Measurements from ENCODE around the gene RALA. TPM values are rescaled to one million over a fixed set of nuclear protein-coding genes. Genes with fewer than 3 reads are reported as not detected.

RALA gene
- total and polyA plus RNA-seq, 7 experiments from 2014 or later = 24.8 to 48.2 (median 40.2) TPM

DNA sequence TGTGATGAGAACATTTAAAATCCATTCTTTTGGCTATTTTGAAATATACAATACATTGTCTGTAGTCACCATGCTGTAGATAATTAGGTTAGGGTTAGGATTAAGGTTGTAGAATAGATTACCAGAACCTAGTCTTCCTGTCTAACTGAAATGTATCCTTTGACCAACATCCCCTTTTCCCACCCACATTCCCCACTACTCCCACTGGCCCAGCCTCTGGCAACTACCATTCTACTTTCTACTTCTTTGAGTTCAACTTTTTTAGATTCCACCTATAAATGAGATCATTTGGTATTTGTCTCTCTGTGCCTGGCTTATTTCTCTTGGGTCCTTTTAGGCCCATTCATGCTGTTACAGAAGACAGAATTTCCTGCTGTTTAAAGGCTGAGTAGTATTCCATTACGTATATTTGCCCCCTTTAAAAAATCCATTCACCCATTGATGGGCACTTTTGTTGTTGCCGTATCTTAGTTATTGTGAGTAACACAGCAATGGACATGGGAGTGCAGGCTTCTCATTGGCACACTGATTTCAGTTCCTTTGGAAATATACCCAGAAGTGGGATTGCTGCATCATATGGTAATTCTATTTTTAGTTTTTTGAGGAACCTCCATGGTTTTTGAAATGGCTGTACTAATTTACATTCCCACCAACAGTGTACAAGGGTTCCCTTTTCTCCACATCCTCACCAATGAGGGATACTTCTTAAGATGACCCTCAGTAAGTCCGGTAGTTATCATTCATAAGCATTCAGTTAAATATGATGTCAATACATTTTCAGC is 104.0 kb downstream of the RALA start:
- DNase-seq (no peak), ATAC-seq (no peak)
- Mint-ChIP-seq H3K4me3 (no peak overlapping the region), H3K27ac (no peak overlapping the region), H3K4me1 (peaks cover 0 to 11% (median 6%) of the 10 kb centered on the region in 7 donors), H3K9me3 (no peaks in the 10 kb centered on the region), H3K36me3 (no peaks in the 10 kb centered on the region), H3K27me3 (peaks cover 0 to 14% (median 0%) of the 10 kb centered on the region in 5 donors)
- no peak overlapping the region for H3K27ac ChIP-seq (ENCODE audit: low read depth, low read length)
- intact Hi-C loops (cut with micrococcal nuclease) = no loop called here
- ChIA-PET CTCF (no interaction called here), POLR2A (no interaction called here)
- H3K9me3 ChIP-seq (ENCODE audit: control insufficient read depth in 2 of 3, low read length in 3 of 3) = no peaks in the 10 kb centered on the region
- peaks cover 2 to 4% of the 10 kb centered on the region in 2 donors for H3K4me1 ChIP-seq (ENCODE audit: control insufficient read depth in 2 of 2, insufficient read depth in 2 of 2, low read length in 2 of 2)
- H3K4me3 ChIP-seq (ENCODE audit: low read length) = no peak overlapping the region
- no peaks in the 10 kb centered on the region for H3K36me3 ChIP-seq (ENCODE audit: control insufficient read depth in 2 of 3, insufficient read depth in 3 of 3, low read length in 3 of 3)
- no peaks in the 10 kb centered on the region for H3K27me3 ChIP-seq (ENCODE audit: control insufficient read depth in 2 of 2, insufficient read depth in 2 of 2, low read length in 2 of 2)

GRCh38 chr7:39732837-39733804 is 109.7 kb downstream of the RALA start:
- H3K9me3 ChIP-seq (ENCODE audit: control insufficient read depth in 2 of 3, low read length in 3 of 3) = no peaks in the 10 kb centered on the region
- peak; percentile 95 for ATAC-seq
- Mint-ChIP-seq H3K9me3 (no peaks in the 10 kb centered on the region), H3K27ac (peak overlapping the region; percentile 93 to 98 (median 96)), H3K36me3 (no peaks in the 10 kb centered on the region), H3K27me3 (peaks cover 0 to 9% (median 0%) of the 10 kb centered on the region in 5 donors), H3K4me1 (peaks cover 13 to 46% (median 40%) of the 10 kb centered on the region in 7 donors), H3K4me3 (peak overlapping the region; percentile 78 to 95 (median 92))
- peak; percentile 80 to 96 (median 91) for DNase-seq
- POLR2A ChIA-PET = interaction anchor here (0.6 to 3.9 kb wide), 15 partner anchors 9 to 1427 kb away, joined by 3 to 50 read pairs (median 4); partner anchors contain the start of genes MPLKIP, RALA and YAE1
- H3K36me3 ChIP-seq (ENCODE audit: control insufficient read depth in 2 of 3, insufficient read depth in 3 of 3, low read length in 3 of 3) = no peaks in the 10 kb centered on the region
- intact Hi-C loops (cut with micrococcal nuclease) = loop anchor here (1.0 to 5.0 kb wide), 9 partner anchors 13 to 401 kb away; partner anchors contain the start of genes MPLKIP (in 2 of the 2), RALA (in 2 of the 2), YAE1 (in 2 of the 2) and CDK13 (in 1 of the 2)
- peaks cover 11 to 27% of the 10 kb centered on the region in 2 donors for H3K4me1 ChIP-seq (ENCODE audit: control insufficient read depth in 2 of 2, insufficient read depth in 2 of 2, low read length in 2 of 2)
- H3K27me3 ChIP-seq (ENCODE audit: control insufficient read depth in 2 of 2, insufficient read depth in 2 of 2, low read length in 2 of 2) = no peaks in the 10 kb centered on the region
- peak overlapping the region; percentile 83 for H3K4me3 ChIP-seq (ENCODE audit: low read length)
- H3K27ac ChIP-seq (ENCODE audit: low read depth, low read length) = peak overlapping the region; percentile 82
- CTCF ChIA-PET = interaction anchor here (0.7 to 3.2 kb wide), 5 partner anchors 10 to 153 kb away, joined by 3 to 13 read pairs (median 3); no protein-coding TSS in a partner anchor

- intact Hi-C loops (cut with micrococcal nuclease) = loop anchor here (1.0 to 5.0 kb wide), 9 partner anchors 12 to 400 kb away; partner anchors contain the start of genes MPLKIP (in 2 of the 2), RALA (in 2 of the 2), YAE1 (in 2 of the 2) and CDK13 (in 1 of the 2)
- Mint-ChIP-seq H3K27ac (peak overlapping the region; percentile 93 to 98 (median 96)), H3K4me3 (peak overlapping the region; percentile 78 to 95 (median 92)), H3K27me3 (peaks cover 0 to 9% (median 0%) of the 10 kb centered on the region in 5 donors), H3K36me3 (no peaks in the 10 kb centered on the region), H3K9me3 (no peaks in the 10 kb centered on the region), H3K4me1 (peaks cover 13 to 48% (median 40%) of the 10 kb centered on the region in 7 donors)
- ChIA-PET CTCF (interaction anchor here (0.7 to 3.2 kb wide), 5 partner anchors 10 to 154 kb away, joined by 3 to 13 read pairs (median 3); no protein-coding TSS in a partner anchor), POLR2A (interaction anchor here (0.6 to 3.9 kb wide), 9 partner anchors 32 to 1235 kb away, joined by 3 to 50 read pairs (median 5); partner anchors contain the start of genes MPLKIP and RALA)
- ATAC-seq (no peak), DNase-seq (peak in 1 of 9 donors; percentile 38)
- Histone ChIP-seq H3K4me1 (ENCODE audit: control insufficient read depth in 2 of 2, insufficient read depth in 2 of 2, low read length in 2 of 2) (peaks cover 11 to 27% of the 10 kb centered on the region in 2 donors), H3K27ac (ENCODE audit: low read depth, low read length) (peak overlapping the region; percentile 82), H3K36me3 (ENCODE audit: control insufficient read depth in 2 of 3, insufficient read depth in 3 of 3, low read length in 3 of 3) (no peaks in the 10 kb centered on the region), H3K9me3 (ENCODE audit: control insufficient read depth in 2 of 3, low read length in 3 of 3) (no peaks in the 10 kb centered on the region), H3K27me3 (ENCODE audit: control insufficient read depth in 2 of 2, insufficient read depth in 2 of 2, low read length in 2 of 2) (no peaks in the 10 kb centered on the region), H3K4me3 (ENCODE audit: low read length) (peak overlapping the region; percentile 83)
Observed at GRCh38 chr7:39733881-39734632, 110.7 kb downstream of the RALA start.

GRCh38 chr7:39734633-39735004 is 111.2 kb downstream of the RALA start:
- Histone ChIP-seq H3K9me3 (ENCODE audit: control insufficient read depth in 2 of 3, low read length in 3 of 3) (no peaks in the 10 kb centered on the region), H3K27ac (ENCODE audit: low read depth, low read length) (peak overlapping the region; percentile 82), H3K36me3 (ENCODE audit: control insufficient read depth in 2 of 3, insufficient read depth in 3 of 3, low read length in 3 of 3) (no peaks in the 10 kb centered on the region), H3K4me1 (ENCODE audit: control insufficient read depth in 2 of 2, insufficient read depth in 2 of 2, low read length in 2 of 2) (peaks cover 11 to 27% of the 10 kb centered on the region in 2 donors), H3K4me3 (ENCODE audit: low read length) (no peak overlapping the region), H3K27me3 (ENCODE audit: control insufficient read depth in 2 of 2, insufficient read depth in 2 of 2, low read length in 2 of 2) (no peaks in the 10 kb centered on the region)
- Mint-ChIP-seq H3K27ac (peak overlapping the region; percentile 6 to 98 (median 75)), H3K36me3 (no peaks in the 10 kb centered on the region), H3K4me3 (peak overlapping the region in 9 of 10 donors; percentile 14 to 89 (median 52)), H3K27me3 (peaks cover 0 to 9% (median 0%) of the 10 kb centered on the region in 5 donors), H3K4me1 (peaks cover 13 to 48% (median 40%) of the 10 kb centered on the region in 7 donors), H3K9me3 (no peaks in the 10 kb centered on the region)
- intact Hi-C loops (cut with micrococcal nuclease) = loop anchor here in 1 of 2 donors (5.0 kb wide), 1 partner anchor 218 kb away; the partner anchor contains the start of gene CDK13
- CTCF ChIA-PET = interaction anchor here (3.2 kb wide), 1 partner anchor 155 kb away, joined by 13 read pairs; no protein-coding TSS in a partner anchor
- ATAC-seq = no peak
- POLR2A ChIA-PET = interaction anchor here (0.6 to 3.9 kb wide), 3 partner anchors 37 to 145 kb away, joined by 3 to 50 read pairs (median 6); partner anchors contain the start of gene RALA
- DNase-seq = no peak

DNA sequence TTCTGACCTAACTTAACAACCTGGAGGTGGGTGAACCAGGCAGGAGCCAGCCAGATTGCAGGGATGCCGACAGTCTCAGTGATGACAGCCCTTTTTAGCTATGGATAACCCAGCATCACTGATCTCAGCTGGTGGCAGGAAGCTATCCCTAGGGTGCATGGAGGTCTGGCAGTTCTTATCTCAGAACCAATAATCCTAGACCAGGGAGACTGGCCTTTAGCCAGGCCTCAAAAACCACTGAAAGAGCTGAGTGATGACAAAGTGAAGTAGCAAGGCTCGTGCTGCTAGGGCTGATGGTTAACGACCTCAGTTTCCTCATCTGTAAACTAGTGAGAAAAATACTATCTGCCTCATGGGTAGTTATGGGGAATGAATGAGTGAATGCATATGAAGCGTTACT is 112.5 kb downstream of the RALA start:
- Histone ChIP-seq H3K36me3 (ENCODE audit: control insufficient read depth in 2 of 3, insufficient read depth in 3 of 3, low read length in 3 of 3) (no peaks in the 10 kb centered on the region), H3K27me3 (ENCODE audit: control insufficient read depth in 2 of 2, insufficient read depth in 2 of 2, low read length in 2 of 2) (no peaks in the 10 kb centered on the region), H3K27ac (ENCODE audit: low read depth, low read length) (peak overlapping the region; percentile 25), H3K9me3 (ENCODE audit: control insufficient read depth in 2 of 3, low read length in 3 of 3) (no peaks in the 10 kb centered on the region), H3K4me3 (ENCODE audit: low read length) (no peak overlapping the region), H3K4me1 (ENCODE audit: control insufficient read depth in 2 of 2, insufficient read depth in 2 of 2, low read length in 2 of 2) (peaks cover 11 to 27% of the 10 kb centered on the region in 2 donors)
- Mint-ChIP-seq H3K36me3 (no peaks in the 10 kb centered on the region), H3K4me3 (peak overlapping the region in 4 of 10 donors; percentile 1 to 19 (median 9)), H3K27me3 (peaks cover 0 to 4% (median 0%) of the 10 kb centered on the region in 5 donors), H3K27ac (peak overlapping the region in 8 of 9 donors; percentile 26 to 69 (median 46)), H3K9me3 (no peaks in the 10 kb centered on the region), H3K4me1 (peaks cover 18 to 48% (median 40%) of the 10 kb centered on the region in 7 donors)
- ChIA-PET POLR2A (interaction anchor here (0.6 to 1.3 kb wide), 5 partner anchors 11 to 265 kb away, joined by 3 to 6 read pairs (median 5); no protein-coding TSS in a partner anchor), CTCF (interaction anchor here (0.9 to 1.9 kb wide), 5 partner anchors 10 to 156 kb away, joined by 3 to 16 read pairs (median 4); no protein-coding TSS in a partner anchor)
- no peak for ATAC-seq
- intact Hi-C loops (cut with micrococcal nuclease) = no loop called here
- no peak for DNase-seq

Data from naive thymus-derived CD4-positive, alpha-beta T cell (primary cell).